ENCODE data around the gene NECTIN2.

GRCh38 chr19:44816301-44816700 is 29.8 kb upstream of the NECTIN2 start:
- no peak for TF ChIP-seq POLR2AphosphoS5 (IDR thresholded peaks at IDR 0.05; ENCODE audit: borderline replicate concordance, low read depth, low read length)
- TF ChIP-seq EZH2 (IDR thresholded peaks at IDR 0.05): no peak
- no peak for TF ChIP-seq FOXP2 (optimal IDR thresholded peaks at IDR 0.05; ENCODE audit: control extremely low read depth, extremely low read length, insufficient read depth)

Measured in SK-N-MC (cell line).